ENCODE measurements around the gene GLRA1. TPM values are rescaled to one million over a fixed set of nuclear protein-coding genes. Genes with fewer than 3 reads are reported as not detected.

Gene GLRA1
- total and polyA plus RNA-seq, 8 donors = 0.08 to 1.1 (median 0.76) TPM; not detected in 2

GRCh38 chr5:151923866-151924476, 680 bp downstream of the GLRA1 start:
- Histone ChIP-seq H3K27ac (no peak overlapping the region), H3K36me3 (no peaks in the 10 kb centered on the region), H3K4me3 (no peak overlapping the region), H3K9me3 (no peaks in the 10 kb centered on the region), H3K4me1 (no peaks in the 10 kb centered on the region), H3K27me3 (peaks cover 0 to 14% (median 2%) of the 10 kb centered on the region in 4 donors)
- WGBS, 2 donors = 8 to 13% methylated on average over 19 of the region's 19 CpGs
- FAIRE-seq = no peak
- peak in 1 of 4 donors; percentile 6 for TF ChIP-seq CTCF (IDR thresholded peaks at IDR 0.05)
- peak in 2 of 4 donors; percentile 66 to 73 for ATAC-seq
- DNase-seq = no peak
- intact Hi-C loops (cut with DNase I) = no loop called here

GRCh38 chr5:151921916-151922315, 2.7 kb downstream of the GLRA1 start:
- H3K4me1 ChIP-seq = no peaks in the 10 kb centered on the region
- intact Hi-C loops (cut with DNase I) = no loop called here
- DNase-seq (no peak), ATAC-seq (no peak), FAIRE-seq (no peak)
- 49 to 53% methylated on average over 4 of the region's 4 CpGs for WGBS, 2 donors
- H3K27ac ChIP-seq = no peak overlapping the region
- no peak overlapping the region for H3K4me3 ChIP-seq
- no peak for TF ChIP-seq CTCF (IDR thresholded peaks at IDR 0.05)
- no peaks in the 10 kb centered on the region for H3K9me3 ChIP-seq
- no peaks in the 10 kb centered on the region for H3K36me3 ChIP-seq
- H3K27me3 ChIP-seq = peaks cover 0 to 14% (median 2%) of the 10 kb centered on the region in 4 donors

GRCh38 chr5:151917904-151918303, 6.7 kb downstream of the GLRA1 start:
- DNase-seq (no peak), FAIRE-seq (no peak), ATAC-seq (no peak)
- H3K36me3 ChIP-seq = no peaks in the 10 kb centered on the region
- intact Hi-C loops (cut with DNase I) = no loop called here
- no peaks in the 10 kb centered on the region for H3K4me1 ChIP-seq
- WGBS, 2 donors = 61 to 74% methylated on average over 2 of the region's 2 CpGs
- no peaks in the 10 kb centered on the region for H3K9me3 ChIP-seq
- H3K4me3 ChIP-seq = no peak overlapping the region
- no peak for TF ChIP-seq CTCF (IDR thresholded peaks at IDR 0.05)
- no peaks in the 10 kb centered on the region for H3K27me3 ChIP-seq
- no peak overlapping the region for H3K27ac ChIP-seq

- Histone ChIP-seq H3K9me3 (no peaks in the 10 kb centered on the region), H3K36me3 (no peaks in the 10 kb centered on the region), H3K4me1 (no peaks in the 10 kb centered on the region), H3K27ac (no peak overlapping the region), H3K4me3 (no peak overlapping the region), H3K27me3 (no peaks in the 10 kb centered on the region)
- ATAC-seq = no peak
- no peak for DNase-seq
- WGBS, 2 donors = 90 to 98% methylated on average over 2 of the region's 2 CpGs
- no peak for FAIRE-seq
- intact Hi-C loops (cut with DNase I) = no loop called here
- no peak for TF ChIP-seq CTCF (IDR thresholded peaks at IDR 0.05)
These were observed 11.2 kb downstream of the GLRA1 start for GRCh38 chr5:151913425-151913824.

- DNase-seq = no peak
- TF ChIP-seq CTCF (IDR thresholded peaks at IDR 0.05) = no peak
- FAIRE-seq = no peak
- intact Hi-C loops (cut with DNase I) = no loop called here
- H3K27me3 ChIP-seq = no peaks in the 10 kb centered on the region
- H3K4me3 ChIP-seq = no peak overlapping the region
- no peak for ATAC-seq
- no peak overlapping the region for H3K27ac ChIP-seq
- WGBS, 2 donors = 63 to 71% methylated on average over 3 of the region's 3 CpGs
- H3K4me1 ChIP-seq = no peaks in the 10 kb centered on the region
- no peaks in the 10 kb centered on the region for H3K36me3 ChIP-seq
- H3K9me3 ChIP-seq = no peaks in the 10 kb centered on the region
These were observed 12.3 kb downstream of the GLRA1 start for GRCh38 chr5:151912360-151912759.

Measured in pancreas (tissue), 10 donors.